ENCODE results near the gene SEMA5B. TPM values are rescaled to one million over a fixed set of nuclear protein-coding genes. Genes with fewer than 3 reads are reported as not detected.

Gene SEMA5B
- total RNA-seq, 1 experiment from 2014 or later = 9.4 TPM

DNA sequence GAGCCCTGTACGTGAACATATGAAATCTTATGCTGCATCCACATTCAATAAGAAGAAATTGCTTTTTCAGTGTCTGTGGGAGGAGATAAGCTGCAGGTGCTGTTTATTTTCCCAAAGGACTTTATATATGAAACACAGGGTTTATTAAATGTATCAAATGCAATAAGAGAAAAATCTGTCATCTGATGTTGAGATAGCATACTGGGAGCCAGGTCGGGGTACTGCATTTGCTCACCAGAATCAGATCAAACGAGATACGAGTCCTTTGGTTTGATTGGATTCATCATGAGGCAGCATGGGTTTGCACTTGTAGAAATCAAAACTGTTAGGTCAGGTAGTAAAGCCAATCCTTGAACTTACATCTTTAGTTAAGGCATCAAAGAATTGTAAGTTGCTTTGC is 141.3 kb downstream of the SEMA5B start:
- WGBS (ENCODE audit: extremely low coverage, insufficient read length, low lambda C conversion rate) = no CpG with 5 or more reads among the region's 4 CpGs
- Histone ChIP-seq H3T11ph (ENCODE audit: low read length) (no peak overlapping the region), H3K56ac (ENCODE audit: insufficient read length, low read depth, low read length) (no peak overlapping the region), H3K23me2 (ENCODE audit: insufficient read length, low read depth, low read length, poor library complexity, severe bottlenecking) (no peaks in the 10 kb centered on the region), H3K79me1 (ENCODE audit: insufficient read depth, low read depth, low read length, poor library complexity, severe bottlenecking) (no peaks in the 10 kb centered on the region), H4K5ac (ENCODE audit: insufficient read length, low read depth, low read length) (no peak overlapping the region), H2BK5ac (ENCODE audit: insufficient read length, low read length) (no peak overlapping the region), H3K9ac (ENCODE audit: extremely low read depth, insufficient read length, low read length) (no peak overlapping the region), H3K4me1 (ENCODE audit: insufficient read depth, low read length) (peaks cover 10% of the 10 kb centered on the region; the same call in 1 of the 2 replicates), H3K14ac (ENCODE audit: insufficient read depth, low read length) (no peak overlapping the region), H2AFZ (ENCODE audit: low read length) (no peak overlapping the region), H3K27ac (ENCODE audit: insufficient read length, low read depth, low read length) (no peak overlapping the region), H3K79me2 (ENCODE audit: insufficient read depth, low read length) (no peaks in the 10 kb centered on the region), H2BK120ac (ENCODE audit: low read depth, low read length, poor library complexity, severe bottlenecking) (no peak overlapping the region), H4K91ac (ENCODE audit: insufficient read length, low read depth, low read length) (no peak overlapping the region), H3K27me3 (ENCODE audit: insufficient read depth, low read length) (no peaks in the 10 kb centered on the region), H2AK5ac (ENCODE audit: insufficient read length, low read length) (no peak overlapping the region), H3K4me2 (ENCODE audit: insufficient read depth, insufficient read length, low read length) (no peak overlapping the region), H2BK15ac (ENCODE audit: low read depth, low read length) (no peak overlapping the region), H3K23ac (ENCODE audit: insufficient read length, low read depth, low read length) (no peak overlapping the region), H3K18ac (ENCODE audit: insufficient read length, low read depth, low read length) (no peak overlapping the region), H2BK12ac (ENCODE audit: insufficient read length, low read depth, low read length) (no peak overlapping the region), H2BK20ac (ENCODE audit: low read depth, low read length, poor library complexity, severe bottlenecking) (no peak overlapping the region), H4K8ac (replicated peaks; ENCODE audit: insufficient read length, low read depth, low read length) (no peak overlapping the region), H3K4ac (ENCODE audit: low read depth, low read length) (no peak overlapping the region), H3K9me3 (ENCODE audit: control insufficient read depth, low read depth, low read length) (no peaks in the 10 kb centered on the region), H4K20me1 (ENCODE audit: control insufficient read depth, insufficient read depth, insufficient read length) (no peaks in the 10 kb centered on the region)
- Mint-ChIP-seq H3K4me3 (no peak overlapping the region), H3K27ac (no peak overlapping the region), H3K27me3 (ENCODE audit: low read depth) (no peaks in the 10 kb centered on the region), H3K4me1 (peaks cover 24 to 26% of the 10 kb centered on the region in 2 experiments), H3K36me3 (ENCODE audit: insufficient read depth in 1 of 3, low read depth in 3 of 3) (peaks cover 0 to under 1% (median 0%) of the 10 kb centered on the region in 3 experiments; a peak in 3 of 7 replicates), H3K9me3 (no peaks in the 10 kb centered on the region)
- TF ChIP-seq, protein P1, sequence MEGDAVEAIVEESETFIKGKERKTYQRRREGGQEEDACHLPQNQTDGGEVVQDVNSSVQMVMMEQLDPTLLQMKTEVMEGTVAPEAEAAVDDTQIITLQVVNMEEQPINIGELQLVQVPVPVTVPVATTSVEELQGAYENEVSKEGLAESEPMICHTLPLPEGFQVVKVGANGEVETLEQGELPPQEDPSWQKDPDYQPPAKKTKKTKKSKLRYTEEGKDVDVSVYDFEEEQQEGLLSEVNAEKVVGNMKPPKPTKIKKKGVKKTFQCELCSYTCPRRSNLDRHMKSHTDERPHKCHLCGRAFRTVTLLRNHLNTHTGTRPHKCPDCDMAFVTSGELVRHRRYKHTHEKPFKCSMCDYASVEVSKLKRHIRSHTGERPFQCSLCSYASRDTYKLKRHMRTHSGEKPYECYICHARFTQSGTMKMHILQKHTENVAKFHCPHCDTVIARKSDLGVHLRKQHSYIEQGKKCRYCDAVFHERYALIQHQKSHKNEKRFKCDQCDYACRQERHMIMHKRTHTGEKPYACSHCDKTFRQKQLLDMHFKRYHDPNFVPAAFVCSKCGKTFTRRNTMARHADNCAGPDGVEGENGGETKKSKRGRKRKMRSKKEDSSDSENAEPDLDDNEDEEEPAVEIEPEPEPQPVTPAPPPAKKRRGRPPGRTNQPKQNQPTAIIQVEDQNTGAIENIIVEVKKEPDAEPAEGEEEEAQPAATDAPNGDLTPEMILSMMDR (conservative IDR thresholded peaks at IDR 0.05) = no peak
- DNase-seq = no peak

All from H9 (cell line).